DND-41 (cell line): Measurements from ENCODE around the gene OCA2.

Experiments used
- ATAC-seq: fragments of 200-7000 bp; cut with Tn5 transposase; 3 replicates; pipeline ENCODE4 v1.9.1; 2021; ENCODE audit warnings: low read depth; ENCODE audit not compliant: insufficient read depth
- DNase-seq: peaks from one replicate; pipeline ENCODE4 v3.0.0-alpha.2; 2020
- H2AFZ ChIP-seq: 2 replicates; pipeline ENCODE4 v1.6.0; 2012; ENCODE audit warnings: low read depth, low read length
- H3K27ac ChIP-seq: 2 replicates; pipeline ENCODE4 v1.5.1; 2012; ENCODE audit warnings: low read length, inconsistent platforms
- H3K27me3 ChIP-seq: fragments of 200-600 bp; sonication (generic); 2 replicates; pipeline ENCODE4 v1.6.0; 2012; ENCODE audit warnings: low read length, mild to moderate bottlenecking, inconsistent platforms; ENCODE audit not compliant: insufficient read depth, poor library complexity
- H3K36me3 ChIP-seq: 2 replicates; pipeline ENCODE4 v1.5.1; 2012; ENCODE audit warnings: low read length, inconsistent platforms; ENCODE audit not compliant: insufficient read depth
- H3K4me1 ChIP-seq: 2 replicates; pipeline ENCODE4 v1.5.1; 2012; ENCODE audit warnings: mild to moderate bottlenecking, low read length; ENCODE audit not compliant: insufficient read depth
- H3K4me2 ChIP-seq: 2 replicates; pipeline ENCODE4 v1.6.0; 2012; ENCODE audit warnings: mild to moderate bottlenecking, moderate library complexity, low read length, inconsistent platforms; ENCODE audit not compliant: insufficient read depth
- H3K4me3 ChIP-seq, 2 experiments: fragments of 200-600 bp in 1 of 2; shearing (Covaris generic) in 1 of 2; 2 replicates each; pipeline ENCODE4 v1.5.1; 2012 to 2016; ENCODE audit warnings: inconsistent platforms in 2 of 2, low read length in 2 of 2, mild to moderate bottlenecking in 2 of 2, low read depth in 1 of 2, moderate library complexity in 1 of 2
- H3K79me2 ChIP-seq: 2 replicates; pipeline ENCODE4 v1.6.0; 2012; ENCODE audit warnings: low read length, inconsistent platforms; ENCODE audit not compliant: insufficient read depth
- H3K9ac ChIP-seq: 2 replicates; pipeline ENCODE4 v1.6.0; 2012; ENCODE audit warnings: low read depth, mild to moderate bottlenecking, inconsistent platforms, low read length, moderate library complexity
- H3K9me3 ChIP-seq: 2 replicates; pipeline ENCODE4 v1.5.1; 2012; ENCODE audit warnings: low read length, moderate library complexity, mild to moderate bottlenecking, inconsistent platforms; ENCODE audit not compliant: insufficient read depth, severe bottlenecking
- H4K20me1 ChIP-seq: 2 replicates; pipeline ENCODE4 v1.6.0; 2012; ENCODE audit warnings: low read length; ENCODE audit not compliant: insufficient read depth
- CTCF ChIP-seq: IDR thresholded peaks from 2 replicates; pipeline ENCODE4 v1.5.1; 2012; ENCODE audit warnings: borderline replicate concordance, low read length, moderate library complexity, mild to moderate bottlenecking; ENCODE audit not compliant: poor library complexity, severe bottlenecking; ENCODE audit errors: extremely low read depth
- EZH2 ChIP-seq: IDR thresholded peaks from 3 replicates; pipeline ENCODE4 v1.6.1; 2012; ENCODE audit warnings: borderline replicate concordance, low read depth, mild to moderate bottlenecking, moderate library complexity, low read length, inconsistent platforms; ENCODE audit not compliant: severe bottlenecking

OCA2 gene

DNA sequence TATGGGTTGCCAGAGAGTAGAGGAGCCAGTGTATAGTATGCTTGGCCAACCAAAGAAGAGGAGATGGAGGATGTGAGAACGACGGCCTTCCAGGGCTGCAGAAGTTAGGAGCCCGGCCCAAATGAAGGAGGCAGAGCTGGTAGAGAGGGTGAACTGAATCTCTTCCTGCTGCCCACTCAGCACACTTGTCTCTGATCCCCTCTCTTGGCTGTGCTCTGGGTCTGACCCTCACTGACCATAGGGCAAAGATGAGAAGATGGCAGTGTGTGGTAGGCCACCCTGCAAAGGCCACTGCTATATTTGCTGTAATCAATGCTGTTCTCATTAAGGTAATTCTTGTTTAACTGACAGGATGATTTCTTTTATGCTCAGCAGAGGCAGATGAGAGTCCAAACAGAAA lies 256.0 kb downstream of the OCA2 start:
- Histone ChIP-seq H3K27me3 (no peaks in the 10 kb centered on the region), H3K4me3 (no peak overlapping the region), H3K4me1 (no peaks in the 10 kb centered on the region), H3K9ac (no peak overlapping the region), H3K9me3 (no peaks in the 10 kb centered on the region), H3K4me2 (no peak overlapping the region), H3K36me3 (no peaks in the 10 kb centered on the region), H3K79me2 (no peaks in the 10 kb centered on the region), H3K27ac (no peak overlapping the region), H4K20me1 (no peaks in the 10 kb centered on the region), H2AFZ (no peak overlapping the region)
- DNase-seq, result no peak
- TF ChIP-seq EZH2, result no peak
- TF ChIP-seq CTCF, result no peak
- ATAC-seq, result no peak

- H3K4me1 ChIP-seq, result no peaks in the 10 kb centered on the region
- H2AFZ ChIP-seq, result no peak overlapping the region
- no peaks in the 10 kb centered on the region for H3K79me2 ChIP-seq
- DNase-seq (no peak), ATAC-seq (no peak)
- H3K9me3 ChIP-seq, result no peaks in the 10 kb centered on the region
- H3K4me2 ChIP-seq, result no peak overlapping the region
- H3K27me3 ChIP-seq, result no peaks in the 10 kb centered on the region
- H3K9ac ChIP-seq, result no peak overlapping the region
- no peaks in the 10 kb centered on the region for H4K20me1 ChIP-seq
- no peaks in the 10 kb centered on the region for H3K36me3 ChIP-seq
- no peak overlapping the region for H3K27ac ChIP-seq
- H3K4me3 ChIP-seq, result no peak overlapping the region
- TF ChIP-seq EZH2 (no peak), CTCF (no peak)
Measured at GRCh38 chr15:27842526-27842925, 256.6 kb downstream of the OCA2 start.

- H3K4me1 ChIP-seq, result no peaks in the 10 kb centered on the region
- H4K20me1 ChIP-seq, result no peaks in the 10 kb centered on the region
- H2AFZ ChIP-seq, result no peak overlapping the region
- ATAC-seq (no peak), DNase-seq (no peak)
- no peaks in the 10 kb centered on the region for H3K27me3 ChIP-seq
- H3K36me3 ChIP-seq, result no peaks in the 10 kb centered on the region
- no peak overlapping the region for H3K9ac ChIP-seq
- no peaks in the 10 kb centered on the region for H3K9me3 ChIP-seq
- TF ChIP-seq CTCF (no peak), EZH2 (no peak)
- no peak overlapping the region for H3K4me2 ChIP-seq
- H3K79me2 ChIP-seq, result no peaks in the 10 kb centered on the region
- H3K4me3 ChIP-seq, result no peak overlapping the region
- H3K27ac ChIP-seq, result no peak overlapping the region
Measured at GRCh38 chr15:27835233-27835939, 263.7 kb downstream of the OCA2 start.

DNA sequence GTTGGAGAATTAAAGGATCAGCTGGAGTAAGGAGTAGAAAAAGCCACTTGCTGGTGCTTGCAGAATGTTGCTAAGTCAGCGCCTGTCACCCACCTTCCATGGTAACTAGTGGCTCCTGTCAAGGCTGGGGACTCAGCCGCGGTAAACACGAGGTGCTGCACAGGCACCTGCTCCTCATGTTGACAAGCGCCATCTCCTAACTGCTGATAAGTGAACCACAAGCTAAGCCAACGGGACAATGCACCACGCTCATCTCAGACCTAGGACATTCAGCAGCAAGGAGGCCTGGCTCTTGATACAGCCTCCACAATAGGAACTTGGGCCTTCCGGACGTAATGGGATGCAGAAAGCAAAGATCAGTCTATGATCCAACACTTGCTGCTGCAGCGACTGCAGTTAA lies 264.4 kb downstream of the OCA2 start:
- Histone ChIP-seq H3K4me2 (no peak overlapping the region), H3K27ac (no peak overlapping the region), H3K79me2 (no peaks in the 10 kb centered on the region), H3K36me3 (no peaks in the 10 kb centered on the region), H3K27me3 (no peaks in the 10 kb centered on the region), H3K9ac (no peak overlapping the region), H3K4me3 (no peak overlapping the region), H2AFZ (no peak overlapping the region), H3K9me3 (no peaks in the 10 kb centered on the region), H3K4me1 (no peaks in the 10 kb centered on the region), H4K20me1 (no peaks in the 10 kb centered on the region)
- DNase-seq (no peak), ATAC-seq (no peak)
- TF ChIP-seq EZH2, result no peak
- TF ChIP-seq CTCF, result no peak
